Amniotic epithelial cell (primary cell): Measurements from ENCODE around the gene PLEKHA8.

Source experiments
- DNase-seq: peaks from one replicate; pipeline ENCODE4 v3.0.0-alpha.2; 2010; ENCODE audit warnings: low read depth

Gene PLEKHA8

GRCh38 chr7:30169579-30169978 lies 141.4 kb downstream of the PLEKHA8 start:
- DNase-seq: peak; percentile 12

- DNase-seq: no peak
These were observed 142.4 kb downstream of the PLEKHA8 start for GRCh38 chr7:30170476-30171205.

- DNase-seq: peak; percentile 23
These were observed 143.7 kb downstream of the PLEKHA8 start for GRCh38 chr7:30171766-30172447.

GRCh38 chr7:30172451-30172850 lies 144.2 kb downstream of the PLEKHA8 start:
- no peak for DNase-seq

- peak; percentile 22 for DNase-seq
These were observed 145.1 kb downstream of the PLEKHA8 start for GRCh38 chr7:30173058-30173897.

- no peak for DNase-seq
These were observed 147.0 kb downstream of the PLEKHA8 start for GRCh38 chr7:30175180-30175579.

GRCh38 chr7:30175636-30176147 lies 147.5 kb downstream of the PLEKHA8 start:
- no peak for DNase-seq

GRCh38 chr7:30176463-30177109 lies 148.4 kb downstream of the PLEKHA8 start:
- no peak for DNase-seq

GRCh38 chr7:30177186-30177585 lies 149.0 kb downstream of the PLEKHA8 start:
- no peak for DNase-seq

- DNase-seq: no peak
These were observed 149.8 kb downstream of the PLEKHA8 start for GRCh38 chr7:30177965-30178364.

- peak; percentile 28 for DNase-seq
These were observed 150.7 kb downstream of the PLEKHA8 start for GRCh38 chr7:30178748-30179436.
